A549 treated with ZK216348 at 1 μM for 4 hours (cell line): ENCODE measurements around the gene RAB9A. TPM values are rescaled to one million over a fixed set of nuclear protein-coding genes. Genes with fewer than 3 reads are reported as not detected.

Experiments
- total RNA-seq: library from RNA; stranded (reverse); fragments of 200-300 nt; extraction: Qiagen RNA extraction; gene quantifications from 5 replicates; pipeline ENCODE4 v1.2.3, GENCODE V29; 2022; ENCODE audit warnings: low read depth

RAB9A gene, protein sequence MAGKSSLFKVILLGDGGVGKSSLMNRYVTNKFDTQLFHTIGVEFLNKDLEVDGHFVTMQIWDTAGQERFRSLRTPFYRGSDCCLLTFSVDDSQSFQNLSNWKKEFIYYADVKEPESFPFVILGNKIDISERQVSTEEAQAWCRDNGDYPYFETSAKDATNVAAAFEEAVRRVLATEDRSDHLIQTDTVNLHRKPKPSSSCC
- 27.5 to 33.6 TPM (median 31.1 TPM) in 5 replicates for total RNA-seq

DNA sequence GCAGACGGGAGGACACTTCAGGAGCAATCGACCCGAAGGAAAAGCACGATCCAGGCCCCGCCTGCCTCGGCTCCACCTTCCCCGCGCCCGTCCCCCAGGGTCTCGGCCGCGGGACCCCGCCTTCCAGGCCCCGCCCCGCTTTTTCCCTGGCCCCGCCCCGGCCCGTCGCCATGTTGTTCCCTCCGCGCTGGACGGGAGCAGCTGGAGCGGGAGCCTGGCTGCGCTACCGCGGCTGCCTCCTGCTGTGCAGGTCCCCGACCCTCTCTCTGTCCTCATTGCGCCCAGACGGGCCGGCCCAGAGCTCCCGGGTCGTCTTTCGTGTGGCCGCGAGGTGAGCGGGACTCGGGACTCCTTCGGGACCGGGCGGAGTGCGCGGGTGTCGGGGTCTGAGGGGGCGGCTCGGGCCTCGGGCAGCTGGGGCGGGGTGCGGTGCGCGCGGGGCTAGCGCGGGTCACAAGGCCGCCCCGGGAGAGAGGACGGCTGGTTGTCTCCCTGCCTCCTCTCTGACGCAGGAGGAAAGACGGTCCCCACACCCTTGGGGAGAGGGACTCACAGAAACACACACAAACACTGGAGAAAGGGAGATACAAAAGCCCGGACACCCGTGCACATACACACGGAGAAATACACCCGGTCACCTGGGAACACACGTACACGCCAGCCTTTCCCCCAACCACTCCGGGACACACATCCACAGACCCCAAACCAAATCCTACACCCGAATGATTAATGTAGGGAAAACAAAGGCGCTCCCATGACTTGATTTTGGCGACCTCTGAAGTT lies at the start of gene RAB9A:
Gene RAB9A, plus strand, starts transcription at position 171 of the 783 bp plus-strand sequence. CDS start 19,619 bp downstream, outside the sequence.

DNA sequence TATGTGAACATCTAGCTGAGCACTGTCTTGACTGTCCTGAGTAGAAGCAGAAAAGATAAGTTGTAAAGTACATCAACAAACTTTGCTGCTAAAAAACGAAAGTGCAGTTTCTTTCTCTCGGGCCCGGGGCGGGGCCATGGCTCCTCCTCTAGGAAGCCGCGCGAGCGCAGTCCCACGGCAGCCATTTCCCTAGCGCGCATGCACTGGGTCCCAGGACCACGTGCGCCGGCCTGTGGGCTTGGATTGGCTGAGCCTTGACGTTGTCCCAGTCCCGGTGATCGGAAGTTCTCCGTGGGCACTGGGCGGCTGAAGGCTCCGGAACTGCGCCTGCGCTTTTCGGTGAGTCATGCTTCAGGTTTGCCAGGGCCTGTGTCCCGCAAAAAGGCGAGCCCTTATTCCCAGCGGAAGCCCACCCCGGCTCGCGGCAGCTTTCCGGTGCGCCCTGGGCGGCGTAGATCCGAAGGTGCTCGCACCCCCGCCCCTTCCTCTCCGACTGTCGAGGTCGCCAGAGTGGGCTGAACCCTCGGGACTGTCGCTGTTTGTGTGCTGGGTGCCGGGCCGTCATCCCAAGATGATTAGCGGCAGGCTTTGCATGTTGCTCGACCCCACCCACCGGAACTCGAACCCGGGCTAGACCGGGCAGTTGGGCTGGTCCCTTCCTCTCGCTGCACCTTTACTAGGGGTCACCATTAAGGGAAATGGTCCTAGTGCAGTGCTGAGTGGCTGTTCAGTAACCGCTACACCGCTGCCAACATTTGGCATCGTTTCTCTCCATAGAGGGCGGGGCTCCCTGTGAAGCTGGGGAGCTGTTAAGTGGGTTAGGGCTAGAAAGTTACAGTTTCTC lies 35.9 kb upstream of the RAB9A start, which contains the start of gene TCEANC:
Gene TCEANC, plus strand, starts transcription at position 292 of the 844 bp plus-strand sequence. CDS start 9,368 bp downstream, outside the sequence.

DNA sequence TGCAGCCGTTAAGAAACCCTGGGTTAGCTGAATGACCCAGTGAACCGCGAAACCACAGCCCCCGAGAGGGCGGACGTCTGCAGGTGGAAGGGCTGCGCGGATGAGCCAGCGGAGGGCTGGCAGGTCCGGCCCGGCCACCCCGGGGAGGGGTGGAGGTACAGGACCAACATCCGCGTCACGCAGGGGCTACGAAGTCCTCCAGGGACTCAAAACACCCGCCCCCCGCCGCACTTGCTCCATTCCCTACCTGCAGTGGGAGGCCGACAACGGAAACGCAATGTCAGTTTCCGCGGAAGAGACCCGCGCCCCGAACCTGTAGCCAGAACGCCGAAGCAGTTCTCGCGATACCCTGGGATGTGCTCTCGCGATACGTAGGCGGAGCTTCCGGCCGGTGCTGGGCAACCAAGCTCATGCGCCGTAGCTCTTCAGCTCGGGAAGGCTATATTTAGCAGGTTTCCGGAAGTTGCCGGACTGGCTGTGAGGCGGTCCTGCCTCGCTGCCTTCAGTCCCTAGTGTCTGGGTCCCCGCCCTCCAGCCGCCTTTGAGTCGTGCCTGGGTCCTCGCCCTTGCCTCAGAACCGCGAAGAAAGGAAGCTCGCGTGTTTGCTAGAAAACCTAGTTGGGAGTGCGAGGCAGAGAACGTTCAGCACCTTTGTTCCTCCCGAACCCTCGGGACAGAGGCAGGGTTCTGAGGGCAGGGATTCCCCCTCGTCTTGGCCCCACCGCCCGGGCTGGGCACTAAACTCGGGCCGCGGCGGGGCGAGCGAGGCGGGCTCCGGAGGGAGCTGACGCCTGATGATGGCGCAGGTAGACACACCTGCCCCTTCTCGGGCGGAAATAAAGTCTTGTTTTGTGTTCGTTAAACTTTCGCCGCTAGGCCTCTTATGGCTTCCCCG lies 45.6 kb downstream of the RAB9A start, which contains the start of the genes OFD1 and TRAPPC2:
Gene OFD1, plus strand, starts transcription at position 471 of the 895 bp plus-strand sequence. Its CDS starts 324 bp downstream, at position 795.
Gene TRAPPC2, minus strand, starts transcription at position 343 of the 895 bp plus-strand sequence. CDS start 14,657 bp downstream, outside the sequence.

Other genes with a start within 250 kb of the RAB9A start
- not detected in 5 replicates for gene EGFL6, start 119.5 kb upstream of the RAB9A start, total RNA-seq
- gene TCEANC, start 36.0 kb upstream of the RAB9A start, total RNA-seq = 0.40 to 1.1 TPM (median 0.82 TPM) in 5 replicates
- gene TRAPPC2, start 45.5 kb downstream of the RAB9A start, total RNA-seq = 6.6 to 10.1 TPM (median 8.1 TPM) in 5 replicates
- 9.9 to 17.2 TPM (median 11.7 TPM) in 5 replicates for gene OFD1, start 45.6 kb downstream of the RAB9A start, total RNA-seq
- 0.04 to 0.11 TPM in 2 of 5 replicates, not detected in the others for gene GPM6B, start 128.0 kb downstream of the RAB9A start, total RNA-seq